H1 (cell line): ENCODE results near the gene ECE2.

Experiments used
- CBX8 ChIP-seq: fragments of 300-800, 300-1000 bp; sonication (generic); IDR thresholded peaks from 2 replicates; pipeline ENCODE4 v1.7.1; 2016; ENCODE audit warnings: low read depth, low read length, borderline replicate concordance
- CHD2 ChIP-seq: IDR thresholded peaks from 2 replicates; pipeline ENCODE4 v1.6.1; 2012; ENCODE audit warnings: low read length, improper control_type of control experiment
- EP300 ChIP-seq, 2 experiments: IDR thresholded peaks; 1 replicate in 1 of 2; 2 replicates in 1 of 2; pipeline ENCODE4 v1.6.1; 2011 to 2012; ENCODE audit warnings: low read depth in 2 of 2, low read length in 2 of 2, mild to moderate bottlenecking in 2 of 2, borderline replicate concordance in 1 of 2, inconsistent platforms in 1 of 2, moderate library complexity in 1 of 2
- EZH2 ChIP-seq: fragments of 200-600 bp; sonication (generic); IDR thresholded peaks from 2 replicates; pipeline ENCODE4 v1.7.1; 2012; ENCODE audit warnings: low read depth, mild to moderate bottlenecking, moderate library complexity, low read length, inconsistent platforms; ENCODE audit not compliant: severe bottlenecking
- GABPA ChIP-seq: IDR thresholded peaks from 2 replicates; pipeline ENCODE4 v1.6.1; 2011; ENCODE audit warnings: mild to moderate bottlenecking, low read length, moderate library complexity, borderline replicate concordance; ENCODE audit not compliant: insufficient read depth
- HDAC2 ChIP-seq, 2 experiments: fragments of 300-600 bp in 1 of 2; sonication (generic) in 1 of 2; IDR thresholded peaks; 2 replicates each; pipeline ENCODE4 v1.6.1; 2011 to 2012; ENCODE audit warnings: low read depth in 2 of 2, low read length in 2 of 2, mild to moderate bottlenecking in 2 of 2, moderate library complexity in 2 of 2, borderline replicate concordance in 1 of 2, inconsistent platforms in 1 of 2
- JUND ChIP-seq: IDR thresholded peaks from 2 replicates; pipeline ENCODE4 v1.6.1; 2011; ENCODE audit warnings: mild to moderate bottlenecking, improper control_type of control experiment, low read length
- POLR2A ChIP-seq, 2 experiments: IDR thresholded peaks; 1 replicate in 1 of 2; 2 replicates in 1 of 2; pipeline ENCODE4 v1.6.1; 2011; ENCODE audit warnings: low read depth in 2 of 2, low read length in 2 of 2, mild to moderate bottlenecking in 2 of 2; ENCODE audit errors: control extremely low read depth in 1 of 2
- RAD21 ChIP-seq, 2 experiments: IDR thresholded peaks in 1 of 2; conservative IDR thresholded peaks in 1 of 2; 2 replicates each; pipeline ENCODE4 v1.6.1; 2011; ENCODE audit warnings: low read depth in 2 of 2, low read length in 2 of 2, improper control_type of control experiment in 1 of 2, inconsistent platforms in 1 of 2, mild to moderate bottlenecking in 1 of 2, moderate library complexity in 1 of 2
- TEAD4 ChIP-seq: IDR thresholded peaks from 2 replicates; pipeline ENCODE4 v1.6.1; 2012; ENCODE audit warnings: low read depth, low read length, inconsistent platforms, mixed read lengths
- ZNF274 ChIP-seq: IDR thresholded peaks from 2 replicates; pipeline ENCODE4 v1.7.0; 2012; ENCODE audit warnings: low read length, borderline replicate concordance; ENCODE audit errors: extremely low read depth
- TF ChIP-seq, protein P1 (sequence below), 3 experiments: IDR thresholded peaks; 1 replicate in 2 of 3; 2 replicates in 1 of 3; pipeline versions ENCODE4 v1.5.1 to v1.6.1; 2011; ENCODE audit warnings: low read length in 3 of 3, mild to moderate bottlenecking in 3 of 3, inconsistent platforms in 2 of 3, low read depth in 1 of 3, moderate library complexity in 1 of 3; ENCODE audit not compliant: insufficient read depth in 1 of 3; ENCODE audit errors: control extremely low read depth in 1 of 3
- TF ChIP-seq, protein P2 (sequence below): IDR thresholded peaks from 2 replicates; pipeline ENCODE4 v1.6.1; 2012; ENCODE audit warnings: inconsistent platforms

DNA sequence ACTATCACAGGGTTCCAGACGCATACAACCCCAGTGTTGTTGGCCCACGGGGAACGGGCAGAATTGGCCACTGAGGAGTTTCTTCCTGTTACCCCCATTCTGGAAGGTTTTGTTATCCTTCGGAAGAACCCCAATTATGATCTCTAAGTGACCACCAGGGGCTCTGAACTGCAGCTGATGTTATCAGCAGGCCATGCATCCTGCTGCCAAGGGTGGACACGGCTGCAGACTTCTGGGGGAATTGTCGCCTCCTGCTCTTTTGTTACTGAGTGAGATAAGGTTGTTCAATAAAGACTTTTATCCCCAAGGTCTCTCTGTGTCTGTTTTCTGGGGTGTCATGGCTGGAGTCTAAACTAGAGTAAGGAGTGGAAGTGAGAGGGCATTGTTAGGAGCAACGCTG is 32.9 kb downstream of the ECE2 start:
- TF ChIP-seq TEAD4 (no peak), EZH2 (no peak), EP300 (IDR thresholded peaks at IDR 0.05; ENCODE audit: borderline replicate concordance in 1 of 2, low read depth in 2 of 2, low read length in 2 of 2) (no peak), JUND (no peak), POLR2A (IDR thresholded peaks at IDR 0.05; ENCODE audit: control extremely low read depth in 1 of 2, low read depth in 2 of 2, low read length in 2 of 2) (no peak), HDAC2 (IDR thresholded peaks at IDR 0.05; ENCODE audit: borderline replicate concordance in 1 of 2, low read depth in 2 of 2, low read length in 2 of 2) (no peak), GABPA (no peak), RAD21 (IDR thresholded peaks at IDR 0.05 in 1 of 2, conservative IDR thresholded peaks at IDR 0.05 in 1 of 2; ENCODE audit: low read depth in 2 of 2, low read length in 2 of 2) (no peak), CHD2 (no peak), CBX8 (no peak), ZNF274 (no peak)
- TF ChIP-seq, protein P1, sequence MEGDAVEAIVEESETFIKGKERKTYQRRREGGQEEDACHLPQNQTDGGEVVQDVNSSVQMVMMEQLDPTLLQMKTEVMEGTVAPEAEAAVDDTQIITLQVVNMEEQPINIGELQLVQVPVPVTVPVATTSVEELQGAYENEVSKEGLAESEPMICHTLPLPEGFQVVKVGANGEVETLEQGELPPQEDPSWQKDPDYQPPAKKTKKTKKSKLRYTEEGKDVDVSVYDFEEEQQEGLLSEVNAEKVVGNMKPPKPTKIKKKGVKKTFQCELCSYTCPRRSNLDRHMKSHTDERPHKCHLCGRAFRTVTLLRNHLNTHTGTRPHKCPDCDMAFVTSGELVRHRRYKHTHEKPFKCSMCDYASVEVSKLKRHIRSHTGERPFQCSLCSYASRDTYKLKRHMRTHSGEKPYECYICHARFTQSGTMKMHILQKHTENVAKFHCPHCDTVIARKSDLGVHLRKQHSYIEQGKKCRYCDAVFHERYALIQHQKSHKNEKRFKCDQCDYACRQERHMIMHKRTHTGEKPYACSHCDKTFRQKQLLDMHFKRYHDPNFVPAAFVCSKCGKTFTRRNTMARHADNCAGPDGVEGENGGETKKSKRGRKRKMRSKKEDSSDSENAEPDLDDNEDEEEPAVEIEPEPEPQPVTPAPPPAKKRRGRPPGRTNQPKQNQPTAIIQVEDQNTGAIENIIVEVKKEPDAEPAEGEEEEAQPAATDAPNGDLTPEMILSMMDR (IDR thresholded peaks at IDR 0.05; ENCODE audit: control extremely low read depth in 1 of 3, insufficient read depth in 1 of 3, low read depth in 1 of 3, low read length in 3 of 3) = no peak
- TF ChIP-seq, protein P2, sequence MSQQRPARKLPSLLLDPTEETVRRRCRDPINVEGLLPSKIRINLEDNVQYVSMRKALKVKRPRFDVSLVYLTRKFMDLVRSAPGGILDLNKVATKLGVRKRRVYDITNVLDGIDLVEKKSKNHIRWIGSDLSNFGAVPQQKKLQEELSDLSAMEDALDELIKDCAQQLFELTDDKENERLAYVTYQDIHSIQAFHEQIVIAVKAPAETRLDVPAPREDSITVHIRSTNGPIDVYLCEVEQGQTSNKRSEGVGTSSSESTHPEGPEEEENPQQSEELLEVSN = no peak
